Mucosa of descending colon (tissue), 3 donors: ENCODE measurements around the gene HMBS. TPM values are rescaled to one million over a fixed set of nuclear protein-coding genes. Genes with fewer than 3 reads are reported as not detected.

Source experiments
- ATAC-seq: fragments of 200-7000 bp; cut with Tn5 transposase; one replicate; pipeline ENCODE4 v1.9.1; 2020; ENCODE audit warnings: mild to moderate bottlenecking, moderate library complexity
- DNase-seq, 3 donors: peaks; one replicate each; pipeline ENCODE4 v3.0.0-alpha.2; 2020
- H3K36me3 ChIP-seq: fragments of 200-600 bp; one replicate; pipeline ENCODE4 v1.8.0; 2021; ENCODE audit warnings: low read depth, mild to moderate bottlenecking
- H3K4me1 ChIP-seq: fragments of 200-600 bp; one replicate; pipeline ENCODE4 v1.8.0; 2021; ENCODE audit warnings: low read depth, mild to moderate bottlenecking
- H3K4me3 ChIP-seq: fragments of 200-600 bp; one replicate; pipeline ENCODE4 v1.8.0; 2021; ENCODE audit warnings: mild to moderate bottlenecking
- H3K9me3 ChIP-seq: fragments of 200-600 bp; one replicate; pipeline ENCODE4 v1.8.0; 2021; ENCODE audit warnings: mild to moderate bottlenecking
- CTCF ChIP-seq: fragments of 200-600 bp; IDR thresholded peaks from one replicate; pipeline ENCODE4 v1.8.0; 2022; ENCODE audit warnings: antibody characterized with exemption, mild to moderate bottlenecking
- intact Hi-C, 2 donors: fragments of 100-400 bp; cut with DNase I in 1 of 2; cut with micrococcal nuclease in 1 of 2; formaldehyde crosslinking; loops; one replicate each; pipeline versions ENCODE4 v1.11.0 to v1.11.1; 2022; cut with DNase I, micrococcal nuclease
- total RNA-seq, 3 donors: library from RNA; stranded (reverse); fragmentation: NEBNext Ultra II Directional in 2 of 3; extraction: Animal tissue kit (Norgen Biotek cat#: 25700) in 2 of 3; gene quantifications; one replicate each; pipeline versions ENCODE4 v1.2.1 to v1.2.4, GENCODE V29; 2021 to 2023
- donor health status: DM: no; HTN: no; CAD: no; lungs with moderate emphysema.
- donor health status: DM: no; HTN: no; CAD: no.
- donor health status: DM: no; HTN: yes; CAD: no.

HMBS gene
- total RNA-seq, 3 donors from 2014 or later, result 17.2 to 27.8 (median 19.5) TPM

DNA sequence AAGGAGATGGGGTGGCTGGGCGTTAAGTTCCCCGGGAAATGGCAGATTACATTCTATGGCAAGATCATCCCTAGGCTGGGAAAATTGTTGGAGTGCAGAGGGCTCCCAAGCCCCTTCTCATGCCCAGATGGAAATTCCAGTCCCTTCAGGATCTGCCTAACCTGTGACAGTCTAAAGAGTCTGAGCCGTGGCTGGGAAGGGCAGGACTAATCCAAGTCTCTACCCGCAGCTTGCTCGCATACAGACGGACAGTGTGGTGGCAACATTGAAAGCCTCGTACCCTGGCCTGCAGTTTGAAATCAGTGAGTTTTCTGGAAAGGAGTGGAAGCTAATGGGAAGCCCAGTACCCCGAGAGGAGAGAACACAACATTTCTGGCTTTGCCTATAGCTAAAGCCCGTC, 3.7 kb downstream of the HMBS start:
- no peak for TF ChIP-seq CTCF
- Histone ChIP-seq H3K36me3 (no peaks in the 10 kb centered on the region), H3K4me3 (no peak overlapping the region), H3K4me1 (peaks cover 25% of the 10 kb centered on the region), H3K9me3 (no peaks in the 10 kb centered on the region)
- ATAC-seq (no peak), DNase-seq (no peak)
- intact Hi-C loops, result no loop called here

DNA sequence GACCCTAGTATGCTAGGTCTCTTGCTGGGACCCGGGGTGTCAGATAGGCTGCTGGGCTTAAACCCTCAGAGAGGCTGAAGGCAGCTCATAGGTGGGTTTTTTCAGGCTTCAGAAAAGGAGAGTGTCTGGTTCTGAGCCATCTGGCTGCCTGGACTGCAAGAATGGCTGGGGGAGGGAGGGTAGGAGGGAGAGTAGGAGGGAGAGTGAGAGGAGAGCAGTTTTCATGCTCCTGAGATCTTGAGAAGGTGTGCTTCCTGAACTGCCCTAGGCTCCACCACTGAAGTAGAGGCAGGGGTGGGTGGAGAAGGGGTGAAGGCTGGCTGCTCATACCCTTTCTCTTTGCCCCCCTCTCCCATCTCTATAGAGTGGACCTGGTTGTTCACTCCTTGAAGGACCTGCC, 4.6 kb downstream of the HMBS start:
- Histone ChIP-seq H3K9me3 (no peaks in the 10 kb centered on the region), H3K4me1 (peaks cover 29% of the 10 kb centered on the region), H3K4me3 (no peak overlapping the region), H3K36me3 (no peaks in the 10 kb centered on the region)
- TF ChIP-seq CTCF, result no peak
- ATAC-seq (no peak), DNase-seq (no peak)
- intact Hi-C loops, result no loop called here

DNA sequence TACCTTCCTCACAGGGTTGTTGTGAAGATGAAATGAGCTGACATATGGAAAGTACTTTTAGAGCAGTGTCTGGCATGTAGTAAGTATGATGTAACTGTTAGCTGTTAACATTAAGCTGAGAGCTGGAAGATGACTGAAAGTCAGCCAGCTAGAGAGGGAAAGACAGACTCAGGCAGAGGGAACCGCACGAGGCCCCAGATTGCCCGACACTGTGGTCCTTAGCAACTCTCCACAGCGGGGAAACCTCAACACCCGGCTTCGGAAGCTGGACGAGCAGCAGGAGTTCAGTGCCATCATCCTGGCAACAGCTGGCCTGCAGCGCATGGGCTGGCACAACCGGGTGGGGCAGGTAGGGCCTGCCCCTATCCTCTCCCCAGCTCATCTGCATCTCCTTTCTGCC, 6.5 kb downstream of the HMBS start:
- intact Hi-C loops, result no loop called here
- Histone ChIP-seq H3K4me1 (peaks cover 17% of the 10 kb centered on the region), H3K9me3 (no peaks in the 10 kb centered on the region), H3K4me3 (no peak overlapping the region), H3K36me3 (no peaks in the 10 kb centered on the region)
- TF ChIP-seq CTCF, result no peak
- DNase-seq (no peak), ATAC-seq (no peak)

DNA sequence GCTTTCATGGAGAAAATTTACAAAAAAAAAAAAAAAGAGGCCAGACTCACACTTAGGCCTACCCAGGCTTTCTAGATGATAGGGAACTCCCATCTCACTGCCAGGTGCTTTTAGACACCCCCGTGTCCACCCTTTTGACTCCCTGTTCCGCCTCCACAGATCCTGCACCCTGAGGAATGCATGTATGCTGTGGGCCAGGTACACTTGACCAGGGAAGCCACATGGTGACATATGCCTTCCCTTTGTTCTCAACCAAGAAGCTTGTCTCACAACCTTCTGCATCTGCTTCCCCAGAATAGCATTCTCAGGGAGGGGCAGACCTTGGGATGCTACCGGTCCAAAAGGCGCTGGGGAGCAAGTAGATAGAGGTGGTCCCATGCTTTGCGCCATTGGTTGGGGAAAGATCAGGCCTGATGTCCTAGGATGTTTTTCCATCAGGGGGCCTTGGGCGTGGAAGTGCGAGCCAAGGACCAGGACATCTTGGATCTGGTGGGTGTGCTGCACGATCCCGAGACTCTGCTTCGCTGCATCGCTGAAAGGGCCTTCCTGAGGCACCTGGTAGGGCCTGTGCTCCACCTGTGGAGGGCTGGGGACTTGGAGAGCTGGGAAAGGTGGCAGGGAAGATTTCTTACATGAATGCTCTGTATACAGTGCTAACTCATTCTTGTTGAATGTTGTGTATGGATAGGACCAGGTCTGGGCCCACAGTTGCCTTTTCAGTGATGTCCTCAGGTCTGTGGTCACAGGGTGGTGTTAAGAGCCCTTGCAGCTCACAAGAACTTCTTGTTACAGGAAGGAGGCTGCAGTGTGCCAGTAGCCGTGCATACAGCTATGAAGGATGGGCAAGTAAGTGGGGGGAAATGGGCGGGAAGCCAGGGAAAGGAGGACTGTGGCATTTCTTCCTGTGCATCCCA, 7.5 kb downstream of the HMBS start:
- no peak overlapping the region for H3K4me3 ChIP-seq
- H3K4me1 ChIP-seq, result peaks cover 16% of the 10 kb centered on the region
- no peaks in the 10 kb centered on the region for H3K9me3 ChIP-seq
- no peak for DNase-seq
- intact Hi-C loops, result no loop called here
- no peak for TF ChIP-seq CTCF
- no peaks in the 10 kb centered on the region for H3K36me3 ChIP-seq
- no peak for ATAC-seq

- H3K4me1 ChIP-seq, result peaks cover 16% of the 10 kb centered on the region
- no peak overlapping the region for H3K4me3 ChIP-seq
- intact Hi-C loops, result no loop called here
- no peaks in the 10 kb centered on the region for H3K9me3 ChIP-seq
- no peak for DNase-seq
- no peak for ATAC-seq
- H3K36me3 ChIP-seq, result no peaks in the 10 kb centered on the region
- TF ChIP-seq CTCF, result no peak
These were observed 8.5 kb downstream of the HMBS start for GRCh38 chr11:119092880-119093842.
